ENCODE data around the gene PIGZ. TPM values are rescaled to one million over a fixed set of nuclear protein-coding genes. Genes with fewer than 3 reads are reported as not detected.
A peak's percentile ranks its signal among the peaks of the same experiment; 100 is the strongest.

Gene PIGZ
- total and polyA plus RNA-seq, 2 donors from 2014 or later, result 1.4 to 3.5 TPM

- Histone ChIP-seq H3K4me1 (ENCODE audit: control insufficient read depth in 2 of 3, insufficient read depth in 2 of 3, low read depth in 1 of 3, low read length in 3 of 3) (no peaks in the 10 kb centered on the region), H3K36me3 (ENCODE audit: control insufficient read depth in 2 of 3, insufficient read depth in 3 of 3, low read length in 3 of 3) (no peaks in the 10 kb centered on the region), H3K9me3 (ENCODE audit: control insufficient read depth in 2 of 3, insufficient read depth in 1 of 3, low read length in 3 of 3) (no peaks in the 10 kb centered on the region), H3K4me3 (ENCODE audit: low read length in 3 of 3) (no peak overlapping the region), H3K9ac (ENCODE audit: low read length in 3 of 3) (no peak overlapping the region), H3K27me3 (ENCODE audit: control insufficient read depth, insufficient read depth, low read length) (no peaks in the 10 kb centered on the region), H3K27ac (ENCODE audit: low read depth in 2 of 2, low read length in 2 of 2) (no peak overlapping the region)
- DNase-seq, result no peak
- intact Hi-C loops (cut with DNase I), result no loop called here
- no peak for FAIRE-seq
- no peak for TF ChIP-seq CTCF (IDR thresholded peaks at IDR 0.05; ENCODE audit: borderline replicate concordance, extremely low read depth, insufficient read depth)
Observed at GRCh38 chr3:197012540-197012883, 43.9 kb upstream of the PIGZ start.

GRCh38 chr3:197011780-197012539 lies 43.3 kb upstream of the PIGZ start:
- DNase-seq, result peak in 1 of 5 donors; percentile 53

GRCh38 chr3:197010556-197011351 lies 42.1 kb upstream of the PIGZ start:
- H3K36me3 ChIP-seq (ENCODE audit: control insufficient read depth in 2 of 3, insufficient read depth in 3 of 3, low read length in 3 of 3), result no peaks in the 10 kb centered on the region
- H3K27ac ChIP-seq (ENCODE audit: low read depth in 2 of 2, low read length in 2 of 2), result no peak overlapping the region
- H3K9me3 ChIP-seq (ENCODE audit: control insufficient read depth in 2 of 3, insufficient read depth in 1 of 3, low read length in 3 of 3), result no peaks in the 10 kb centered on the region
- H3K27me3 ChIP-seq (ENCODE audit: control insufficient read depth, insufficient read depth, low read length), result no peaks in the 10 kb centered on the region
- H3K4me1 ChIP-seq (ENCODE audit: control insufficient read depth in 2 of 3, insufficient read depth in 2 of 3, low read depth in 1 of 3, low read length in 3 of 3), result no peaks in the 10 kb centered on the region
- FAIRE-seq (no peak), DNase-seq (peak in 1 of 5 donors; percentile 45)
- intact Hi-C loops (cut with DNase I), result no loop called here
- no peak for TF ChIP-seq CTCF (IDR thresholded peaks at IDR 0.05; ENCODE audit: borderline replicate concordance, extremely low read depth, insufficient read depth)
- H3K4me3 ChIP-seq (ENCODE audit: low read length in 3 of 3), result no peak overlapping the region
- H3K9ac ChIP-seq (ENCODE audit: low read length in 3 of 3), result no peak overlapping the region

More at GRCh38 chr3:197011780-197012539, 43.3 kb upstream of the PIGZ start:
- no peak overlapping the region for H3K4me3 ChIP-seq (ENCODE audit: low read length in 3 of 3)
- H3K36me3 ChIP-seq (ENCODE audit: control insufficient read depth in 2 of 3, insufficient read depth in 3 of 3, low read length in 3 of 3), result no peaks in the 10 kb centered on the region
- H3K9ac ChIP-seq (ENCODE audit: low read length in 3 of 3), result no peak overlapping the region
- no peak for TF ChIP-seq CTCF (IDR thresholded peaks at IDR 0.05; ENCODE audit: borderline replicate concordance, extremely low read depth, insufficient read depth)
- FAIRE-seq, result no peak
- H3K27me3 ChIP-seq (ENCODE audit: control insufficient read depth, insufficient read depth, low read length), result no peaks in the 10 kb centered on the region
- H3K4me1 ChIP-seq (ENCODE audit: control insufficient read depth in 2 of 3, insufficient read depth in 2 of 3, low read depth in 1 of 3, low read length in 3 of 3), result no peaks in the 10 kb centered on the region
- intact Hi-C loops (cut with DNase I), result no loop called here
- H3K27ac ChIP-seq (ENCODE audit: low read depth in 2 of 2, low read length in 2 of 2), result no peak overlapping the region
- no peaks in the 10 kb centered on the region for H3K9me3 ChIP-seq (ENCODE audit: control insufficient read depth in 2 of 3, insufficient read depth in 1 of 3, low read length in 3 of 3)

Data from kidney (tissue), 14 donors.